Left lung (tissue), 10 donors: ENCODE results near the gene ITK. TPM values are rescaled to one million over a fixed set of nuclear protein-coding genes. Genes with fewer than 3 reads are reported as not detected.
A peak's percentile ranks its signal among the peaks of the same experiment; 100 is the strongest.

Experiments used
- ATAC-seq: fragments of 200-7000 bp; cut with Tn5 transposase; one replicate; pipeline ENCODE4 v1.9.1; 2020; ENCODE audit warnings: moderate library complexity
- DNase-seq, 4 donors: peaks; one replicate each; pipeline ENCODE4 v3.0.0-alpha.2; 2013 to 2020
- H3K27ac ChIP-seq, 2 donors: fragments of 200-600 bp; sonication (generic) in 1 of 2; one replicate each; pipeline versions ENCODE4 v1.5.0 to v1.8.0; 2020 to 2021
- H3K27me3 ChIP-seq, 2 donors: fragments of 200-600 bp; sonication (generic) in 1 of 2; one replicate each; pipeline versions ENCODE4 v1.5.0 to v1.8.0; 2020 to 2021
- H3K36me3 ChIP-seq, 2 donors: fragments of 200-600 bp; sonication (generic) in 1 of 2; one replicate each; pipeline versions ENCODE4 v1.5.0 to v1.8.0; 2020 to 2021
- H3K4me1 ChIP-seq, 2 donors: fragments of 200-600 bp; one replicate each; pipeline ENCODE4 v1.8.0; 2021
- H3K4me3 ChIP-seq, 2 donors: fragments of 200-600 bp; sonication (generic) in 1 of 2; one replicate each; pipeline versions ENCODE4 v1.5.0 to v1.8.0; 2020 to 2021; ENCODE audit warnings: mild to moderate bottlenecking in 1 of 2
- H3K9me3 ChIP-seq, 2 donors: fragments of 200-600 bp; sonication (generic) in 1 of 2; one replicate each; pipeline versions ENCODE4 v1.5.0 to v1.8.0; 2020 to 2021
- intact Hi-C, 2 donors: fragments of 100-400 bp; cut with DNase I; formaldehyde crosslinking; loops; one replicate each; pipeline versions ENCODE4 v1.11.2 to v1.14.2; 2022
- polyA plus RNA-seq, 6 donors: library from polyadenylated mRNA; unstranded; fragments of 120-200 nt; gene quantifications; one replicate each; pipeline ENCODE4 v1.2.1, GENCODE V29; 2013; ENCODE audit not compliant: insufficient read length in 6 of 6
- total RNA-seq, 2 donors: library from RNA; stranded (reverse); fragmentation: NEBNext Ultra II Directional; extraction: Animal tissue kit (Norgen Biotek cat#: 25700); gene quantifications; one replicate each; pipeline ENCODE4 v1.2.1, GENCODE V29; 2021
- TF ChIP-seq, protein P1 (sequence below), 2 donors: fragments of 200-600 bp; sonication (generic) in 1 of 2; IDR thresholded peaks; one replicate each; pipeline versions ENCODE4 v1.5.0 to v1.8.0; 2021; ENCODE audit warnings: antibody characterized with exemption in 2 of 2
- donor health status: DM: no; HTN: yes; CAD: no.
- donor health status: DM: no; HTN: no; CAD: no.

ITK gene
- total and polyA plus RNA-seq, 8 donors = 0.49 to 8.1 (median 1.1) TPM

DNA sequence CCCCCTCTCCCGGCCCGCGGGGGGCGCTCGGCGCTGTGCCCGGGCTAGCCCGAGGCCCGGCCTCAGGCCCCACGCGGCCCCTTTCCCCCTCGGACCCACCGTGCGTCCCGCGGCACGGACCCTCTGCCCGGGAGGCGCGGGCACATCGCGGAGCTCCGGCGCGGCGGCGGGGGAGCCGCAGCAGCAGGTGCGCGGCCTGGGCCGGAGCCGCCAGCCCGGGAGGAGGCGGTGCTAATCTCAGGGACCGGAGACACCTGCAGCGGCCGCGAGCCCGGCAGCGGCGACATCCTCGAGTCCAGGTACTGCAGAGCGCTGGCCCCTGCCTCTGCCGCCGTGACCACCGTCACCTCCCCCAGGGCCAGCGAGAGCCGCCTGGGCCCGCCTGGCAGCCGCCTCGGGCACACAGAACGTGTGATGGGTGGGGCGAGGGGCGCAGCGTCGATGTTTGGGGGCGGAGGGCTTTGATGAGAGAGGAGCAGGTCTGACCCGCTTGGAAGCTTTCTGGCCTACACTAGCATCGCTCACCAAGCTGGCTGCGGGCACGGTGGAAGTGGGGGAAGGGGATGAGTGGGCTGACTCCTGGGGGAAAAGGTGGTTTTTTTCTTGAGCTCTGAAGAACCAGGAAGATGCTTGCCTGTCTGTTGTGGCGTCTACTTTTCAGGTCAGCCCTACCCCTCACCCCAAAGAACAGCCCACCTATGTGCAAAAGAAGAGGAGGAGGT lies 85.8 kb downstream of the ITK start:
- H3K27ac ChIP-seq = peak overlapping the region; percentile 67 to 75
- H3K9me3 ChIP-seq = no peaks in the 10 kb centered on the region
- peak overlapping the region; percentile 58 to 73 for H3K4me3 ChIP-seq
- peaks cover 9 to 70% of the 10 kb centered on the region in 2 donors for H3K4me1 ChIP-seq
- intact Hi-C loops = no loop called here
- ATAC-seq (peak; percentile 41), DNase-seq (peak in 2 of 4 donors; percentile 44 to 90)
- no peaks in the 10 kb centered on the region for H3K36me3 ChIP-seq
- H3K27me3 ChIP-seq = peaks cover 0 to 14% of the 10 kb centered on the region in 2 donors
- TF ChIP-seq, protein P1, sequence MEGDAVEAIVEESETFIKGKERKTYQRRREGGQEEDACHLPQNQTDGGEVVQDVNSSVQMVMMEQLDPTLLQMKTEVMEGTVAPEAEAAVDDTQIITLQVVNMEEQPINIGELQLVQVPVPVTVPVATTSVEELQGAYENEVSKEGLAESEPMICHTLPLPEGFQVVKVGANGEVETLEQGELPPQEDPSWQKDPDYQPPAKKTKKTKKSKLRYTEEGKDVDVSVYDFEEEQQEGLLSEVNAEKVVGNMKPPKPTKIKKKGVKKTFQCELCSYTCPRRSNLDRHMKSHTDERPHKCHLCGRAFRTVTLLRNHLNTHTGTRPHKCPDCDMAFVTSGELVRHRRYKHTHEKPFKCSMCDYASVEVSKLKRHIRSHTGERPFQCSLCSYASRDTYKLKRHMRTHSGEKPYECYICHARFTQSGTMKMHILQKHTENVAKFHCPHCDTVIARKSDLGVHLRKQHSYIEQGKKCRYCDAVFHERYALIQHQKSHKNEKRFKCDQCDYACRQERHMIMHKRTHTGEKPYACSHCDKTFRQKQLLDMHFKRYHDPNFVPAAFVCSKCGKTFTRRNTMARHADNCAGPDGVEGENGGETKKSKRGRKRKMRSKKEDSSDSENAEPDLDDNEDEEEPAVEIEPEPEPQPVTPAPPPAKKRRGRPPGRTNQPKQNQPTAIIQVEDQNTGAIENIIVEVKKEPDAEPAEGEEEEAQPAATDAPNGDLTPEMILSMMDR (IDR thresholded peaks at IDR 0.05) = no peak

GRCh38 chr5:157267025-157267424 lies 86.4 kb downstream of the ITK start:
- H3K27me3 ChIP-seq = peaks cover 0 to 14% of the 10 kb centered on the region in 2 donors
- no peaks in the 10 kb centered on the region for H3K36me3 ChIP-seq
- intact Hi-C loops = no loop called here
- DNase-seq (no peak), ATAC-seq (no peak)
- H3K9me3 ChIP-seq = no peaks in the 10 kb centered on the region
- peak overlapping the region; percentile 58 to 73 for H3K4me3 ChIP-seq
- TF ChIP-seq, protein P1 (IDR thresholded peaks at IDR 0.05) = no peak
- peaks cover 9 to 76% of the 10 kb centered on the region in 2 donors for H3K4me1 ChIP-seq
- H3K27ac ChIP-seq = peak overlapping the region in 1 of 2 donors; percentile 89

DNA sequence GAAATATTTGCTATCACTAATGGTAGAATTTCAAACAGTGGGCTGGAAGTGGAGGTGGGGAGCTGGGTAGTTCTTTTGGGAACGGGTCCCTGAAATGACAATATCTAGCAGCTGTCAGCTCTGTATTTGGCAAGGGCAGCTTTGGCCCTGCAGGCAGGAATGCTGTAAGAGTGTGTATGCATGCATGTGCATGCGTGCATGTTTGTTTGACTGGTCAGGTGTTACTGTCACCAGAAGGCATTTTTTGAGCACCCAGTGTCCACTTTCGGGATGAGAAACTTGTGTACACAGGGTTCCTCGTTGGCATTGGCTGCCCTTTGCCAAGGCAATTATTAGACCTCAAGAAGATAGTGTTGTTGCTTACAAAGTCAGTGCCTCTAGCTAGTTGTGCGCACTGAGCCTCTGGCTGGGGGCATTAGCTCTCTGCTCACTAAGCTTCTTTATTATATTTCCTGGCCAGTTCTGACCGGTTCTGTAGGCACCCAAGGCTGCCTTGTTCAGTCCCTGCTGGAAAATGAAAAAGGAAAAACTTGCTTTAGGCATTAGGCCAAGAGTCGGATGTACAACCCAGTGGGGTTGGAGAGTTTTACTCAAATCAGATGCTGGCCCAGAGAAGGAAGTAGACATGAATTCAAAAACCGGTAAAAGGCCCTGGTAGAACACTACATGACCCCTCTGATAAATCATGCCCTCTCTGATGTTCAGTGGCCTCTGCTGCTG lies 87.3 kb downstream of the ITK start:
- Histone ChIP-seq H3K4me3 (peak overlapping the region in 1 of 2 donors; percentile 73), H3K4me1 (peaks cover 9 to 85% of the 10 kb centered on the region in 2 donors), H3K36me3 (no peaks in the 10 kb centered on the region), H3K27ac (peak overlapping the region in 1 of 2 donors; percentile 89), H3K9me3 (no peaks in the 10 kb centered on the region), H3K27me3 (peaks cover 0 to 14% of the 10 kb centered on the region in 2 donors)
- DNase-seq (no peak), ATAC-seq (peak; percentile 3)
- intact Hi-C loops = no loop called here
- TF ChIP-seq, protein P1 (IDR thresholded peaks at IDR 0.05) = no peak

DNA sequence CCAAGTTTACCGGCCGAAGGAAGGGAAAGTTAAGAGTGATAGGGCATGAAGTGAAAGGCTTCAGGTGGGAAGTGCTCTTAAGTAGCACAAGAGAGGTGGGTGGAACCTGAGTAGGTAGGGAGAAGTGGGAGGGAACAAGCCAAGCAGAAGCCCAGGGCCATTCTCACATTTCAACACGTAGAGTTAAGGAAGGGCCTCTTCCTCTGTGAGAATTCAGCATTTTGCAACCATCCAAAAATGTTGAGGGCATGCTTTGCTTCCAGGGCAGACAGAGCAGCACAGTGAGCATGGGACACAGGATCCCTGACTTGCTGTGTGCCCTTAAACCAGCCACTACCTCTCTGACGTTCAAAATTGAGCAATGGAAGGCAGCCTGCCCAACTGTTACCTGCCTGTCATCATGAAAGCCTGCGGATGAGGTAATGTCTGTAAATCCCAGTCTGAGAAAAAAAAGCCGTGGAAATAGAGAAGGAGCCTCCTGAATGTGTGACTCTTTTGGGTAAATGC lies 88.6 kb downstream of the ITK start:
- intact Hi-C loops = no loop called here
- DNase-seq = peak in 2 of 4 donors; percentile 52 to 71
- TF ChIP-seq, protein P1 (IDR thresholded peaks at IDR 0.05) = no peak
- peak; percentile 77 for ATAC-seq
- Histone ChIP-seq H3K9me3 (no peaks in the 10 kb centered on the region), H3K4me1 (peaks cover 9 to 88% of the 10 kb centered on the region in 2 donors), H3K36me3 (no peaks in the 10 kb centered on the region), H3K27me3 (peaks cover 0 to 14% of the 10 kb centered on the region in 2 donors), H3K4me3 (no peak overlapping the region), H3K27ac (peak overlapping the region; percentile 72 to 89)

DNA sequence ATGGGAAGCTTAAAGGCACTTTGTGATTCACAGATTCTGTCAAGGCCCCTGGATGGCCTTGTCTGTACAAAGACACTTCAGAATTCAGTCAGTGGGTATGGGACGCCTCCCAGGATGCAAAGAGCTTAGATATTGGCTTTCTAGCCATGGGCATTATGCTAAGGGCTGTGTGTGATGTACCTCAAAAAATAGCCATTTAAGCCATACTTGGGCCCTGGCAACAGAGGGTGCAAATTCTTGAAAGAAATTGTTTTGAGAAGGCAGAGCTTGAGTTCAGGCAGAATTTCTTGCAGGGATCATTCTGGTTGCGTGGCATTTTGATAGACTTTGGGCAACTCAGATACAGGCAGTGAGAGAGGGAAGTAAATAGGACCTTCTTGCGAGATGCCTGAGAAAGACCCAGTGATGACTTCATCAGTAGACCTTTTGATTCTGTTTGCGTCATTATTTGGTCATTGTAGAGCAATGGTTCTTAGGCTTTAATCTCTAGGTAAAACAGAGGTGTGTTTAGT lies 89.2 kb downstream of the ITK start:
- intact Hi-C loops = no loop called here
- no peak for DNase-seq
- H3K9me3 ChIP-seq = no peaks in the 10 kb centered on the region

More for the DNA sequence above, 89.2 kb downstream of the ITK start:
- peak overlapping the region; percentile 72 to 89 for H3K27ac ChIP-seq
- ATAC-seq = no peak
- TF ChIP-seq, protein P1 (IDR thresholded peaks at IDR 0.05) = no peak
- peaks cover 9 to 84% of the 10 kb centered on the region in 2 donors for H3K4me1 ChIP-seq
- H3K27me3 ChIP-seq = peaks cover 0 to 14% of the 10 kb centered on the region in 2 donors
- no peaks in the 10 kb centered on the region for H3K36me3 ChIP-seq
- no peak overlapping the region for H3K4me3 ChIP-seq
